Immature natural killer cell (primary cell): ENCODE results near the gene KATNBL1. TPM values are rescaled to one million over a fixed set of nuclear protein-coding genes. Genes with fewer than 3 reads are reported as not detected.
A peak's percentile ranks its signal among the peaks of the same experiment; 100 is the strongest.

Experiments used
- DNase-seq, 3 donors: peaks; one replicate each; pipeline ENCODE4 v3.0.0; 2022; ENCODE audit warnings: mixed read lengths in 1 of 3
- H3K27ac Mint-ChIP-seq, 6 donors: one replicate each; pipeline ENCODE4 v1.8.0; 2020; ENCODE audit warnings: mixed read lengths in 6 of 6, mild to moderate bottlenecking in 5 of 6, inconsistent platforms in 4 of 6, moderate library complexity in 3 of 6
- H3K27me3 Mint-ChIP-seq, 3 donors: one replicate each; pipeline ENCODE4 v1.8.0; 2020 to 2021; ENCODE audit warnings: low read depth in 3 of 3, mild to moderate bottlenecking in 3 of 3, mixed read lengths in 3 of 3, moderate library complexity in 3 of 3, inconsistent platforms in 1 of 3
- H3K36me3 Mint-ChIP-seq, 3 donors: one replicate each; pipeline ENCODE4 v1.8.0; 2020; ENCODE audit warnings: mixed read lengths in 3 of 3, inconsistent platforms in 2 of 3, mild to moderate bottlenecking in 2 of 3
- H3K4me1 Mint-ChIP-seq, 2 donors: one replicate each; pipeline ENCODE4 v1.8.0; 2020; ENCODE audit warnings: inconsistent platforms in 2 of 2, mild to moderate bottlenecking in 2 of 2, mixed read lengths in 2 of 2, moderate library complexity in 1 of 2
- H3K4me3 Mint-ChIP-seq, 5 donors: one replicate each; pipeline ENCODE4 v1.8.0; 2020; ENCODE audit warnings: mild to moderate bottlenecking in 5 of 5, mixed read lengths in 5 of 5, inconsistent platforms in 3 of 5, moderate library complexity in 3 of 5
- H3K9me3 Mint-ChIP-seq, 6 donors: one replicate each; pipeline ENCODE4 v1.8.0; 2020; ENCODE audit warnings: mild to moderate bottlenecking in 6 of 6, mixed read lengths in 6 of 6, inconsistent platforms in 4 of 6, moderate library complexity in 3 of 6
- polyA plus RNA-seq, 3 donors: library from polyadenylated mRNA; unstranded; fragments of 300-500 nt; fragmentation: Illumina TruSeq; gene quantifications; one replicate each; pipeline ENCODE4 v1.2.3, GENCODE V29; 2021

Gene KATNBL1
- polyA plus RNA-seq, 3 donors from 2014 or later: 24.7 to 30.5 (median 26.9) TPM

DNA sequence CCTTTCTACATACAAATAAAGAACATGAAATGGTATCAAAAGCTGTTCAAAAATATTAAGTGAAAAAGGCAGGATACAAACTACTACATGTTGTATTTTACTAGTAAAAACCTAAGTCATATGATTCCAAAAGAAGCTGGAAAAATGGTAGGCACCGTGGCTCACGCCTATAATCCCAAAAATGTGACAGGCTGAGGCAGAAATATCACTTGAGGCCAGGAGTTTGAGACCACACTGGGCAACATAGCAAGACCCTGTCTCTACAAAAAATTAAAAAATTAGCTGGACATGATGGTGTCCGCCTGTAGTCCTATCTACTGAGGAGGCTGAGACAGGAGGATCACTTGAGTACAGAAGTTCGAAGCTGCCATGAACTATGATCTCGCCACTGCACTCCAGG is 110.0 kb downstream of the KATNBL1 start:
- Mint-ChIP-seq H3K36me3 (peaks cover 4 to 13% (median 7%) of the 10 kb centered on the region in 3 donors), H3K27ac (peak overlapping the region; percentile 43 to 98 (median 64)), H3K27me3 (peaks cover 4 to 10% (median 9%) of the 10 kb centered on the region in 3 donors), H3K4me1 (peaks cover 35 to 62% of the 10 kb centered on the region in 2 donors), H3K9me3 (peaks cover 0 to 7% (median 0%) of the 10 kb centered on the region in 6 donors), H3K4me3 (peak overlapping the region; percentile 53 to 99 (median 60))
- no peak for DNase-seq

Other genes starting within 250 kb of the KATNBL1 start
- not detected for gene CHRM5, start 241.6 kb downstream of the KATNBL1 start, polyA plus RNA-seq
- gene AVEN, start 170.9 kb downstream of the KATNBL1 start, polyA plus RNA-seq: 10 to 100 TPM in 2 of 3 donors, 1 to 10 TPM in 1; 7.6 to 17.3 (median 14.1) TPM
- gene EMC7, start 108.2 kb downstream of the KATNBL1 start, polyA plus RNA-seq: 100 to 1,000 TPM; 132 to 209 (median 169) TPM
- gene PGBD4, start 108.0 kb downstream of the KATNBL1 start, polyA plus RNA-seq: under 1 TPM; 0.53 to 0.90 (median 0.87) TPM
- gene EMC4, start 14.9 kb upstream of the KATNBL1 start, polyA plus RNA-seq: 100 to 1,000 TPM; 186 to 340 (median 228) TPM
- gene SLC12A6, start 127.7 kb upstream of the KATNBL1 start, polyA plus RNA-seq: 1 to 10 TPM in 2 of 3 donors, under 1 TPM in 1; 0.35 to 7.8 (median 3.3) TPM
- 100 to 1,000 TPM; 350 to 457 (median 379) TPM for gene NOP10, start 133.0 kb upstream of the KATNBL1 start, polyA plus RNA-seq
- not detected for gene NUTM1, start 133.2 kb upstream of the KATNBL1 start, polyA plus RNA-seq
- gene LPCAT4, start 157.1 kb upstream of the KATNBL1 start, polyA plus RNA-seq: 1 to 10 TPM; 7.0 to 9.2 (median 7.3) TPM
- under 1 TPM; 0.73 to 0.98 (median 0.84) TPM for gene GOLGA8A, start 227.7 kb upstream of the KATNBL1 start, polyA plus RNA-seq